HG02763 (cell line): ENCODE results near the gene DBN1.
"Not testable (repeated sequence)": the region's sequence is repeated elsewhere in the genome, so short reads cannot be mapped to it uniquely, and the experiment has no call there.

Experiments used
- ATAC-seq: cut with Tn5 transposase; IDR thresholded peaks from one replicate; pipeline ENCODE4 v1.9.1; 2021; ENCODE audit warnings: mild to moderate bottlenecking, moderate library complexity; ENCODE audit not compliant: unreplicated experiment

DBN1 gene

DNA sequence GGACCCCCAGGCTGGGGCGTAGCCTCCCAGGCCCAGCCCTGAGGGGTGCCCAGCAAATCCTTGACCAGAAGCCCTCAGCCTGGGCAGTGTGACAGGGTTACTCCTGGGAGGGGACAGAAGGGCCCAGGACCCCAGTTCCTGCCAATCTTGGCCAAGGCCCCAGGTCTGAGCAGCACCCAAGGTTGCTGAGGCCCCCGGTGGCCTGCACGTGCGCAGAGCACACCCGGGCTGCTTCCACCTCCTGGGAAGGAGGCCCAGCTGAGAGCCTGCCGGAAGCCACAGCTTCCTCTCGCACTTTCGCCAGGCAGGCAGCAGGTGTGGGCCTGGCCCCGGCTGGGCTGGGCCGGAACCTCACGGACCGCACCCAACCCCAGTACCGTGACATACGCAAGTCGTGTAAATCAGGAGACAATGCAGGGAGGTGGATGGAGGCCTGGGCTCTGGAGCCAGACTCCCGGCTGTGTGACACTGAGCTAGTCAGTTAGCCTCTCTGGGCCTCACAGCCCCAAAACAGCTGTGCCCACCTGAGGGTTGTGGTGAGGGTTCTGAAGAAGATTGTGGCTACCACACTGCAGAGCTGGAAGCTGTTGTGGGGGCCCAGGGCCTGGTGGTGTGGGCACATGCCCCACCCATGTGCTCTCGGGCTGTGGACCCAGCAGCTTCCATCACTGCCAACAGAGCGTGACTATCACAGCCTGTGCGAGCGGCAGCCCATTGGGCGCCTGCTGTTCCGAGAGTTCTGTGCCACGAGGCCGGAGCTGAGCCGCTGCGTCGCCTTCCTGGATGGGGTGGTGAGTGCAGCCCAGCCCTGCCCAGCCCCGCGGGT, 41.9 kb downstream of the DBN1 start:
- ATAC-seq, result peak; percentile 37

DNA sequence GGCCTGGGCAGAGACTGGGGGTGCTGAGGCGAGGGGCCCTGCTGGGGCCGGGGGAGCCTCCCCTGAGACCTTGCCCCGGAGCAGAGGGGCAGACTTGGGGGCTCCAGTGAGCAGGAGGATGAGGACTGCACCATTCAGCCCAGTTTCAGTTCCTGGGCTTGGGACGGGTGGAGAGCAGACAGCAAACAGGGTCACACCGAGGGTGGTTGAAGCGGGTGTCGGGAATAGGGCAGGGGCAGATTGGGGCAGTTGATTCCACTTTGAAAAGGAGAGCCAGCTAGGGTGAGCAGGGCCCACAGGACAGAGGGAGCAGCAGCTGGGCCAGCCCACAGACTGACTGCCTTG, 42.5 kb downstream of the DBN1 start:
- no peak for ATAC-seq

DNA sequence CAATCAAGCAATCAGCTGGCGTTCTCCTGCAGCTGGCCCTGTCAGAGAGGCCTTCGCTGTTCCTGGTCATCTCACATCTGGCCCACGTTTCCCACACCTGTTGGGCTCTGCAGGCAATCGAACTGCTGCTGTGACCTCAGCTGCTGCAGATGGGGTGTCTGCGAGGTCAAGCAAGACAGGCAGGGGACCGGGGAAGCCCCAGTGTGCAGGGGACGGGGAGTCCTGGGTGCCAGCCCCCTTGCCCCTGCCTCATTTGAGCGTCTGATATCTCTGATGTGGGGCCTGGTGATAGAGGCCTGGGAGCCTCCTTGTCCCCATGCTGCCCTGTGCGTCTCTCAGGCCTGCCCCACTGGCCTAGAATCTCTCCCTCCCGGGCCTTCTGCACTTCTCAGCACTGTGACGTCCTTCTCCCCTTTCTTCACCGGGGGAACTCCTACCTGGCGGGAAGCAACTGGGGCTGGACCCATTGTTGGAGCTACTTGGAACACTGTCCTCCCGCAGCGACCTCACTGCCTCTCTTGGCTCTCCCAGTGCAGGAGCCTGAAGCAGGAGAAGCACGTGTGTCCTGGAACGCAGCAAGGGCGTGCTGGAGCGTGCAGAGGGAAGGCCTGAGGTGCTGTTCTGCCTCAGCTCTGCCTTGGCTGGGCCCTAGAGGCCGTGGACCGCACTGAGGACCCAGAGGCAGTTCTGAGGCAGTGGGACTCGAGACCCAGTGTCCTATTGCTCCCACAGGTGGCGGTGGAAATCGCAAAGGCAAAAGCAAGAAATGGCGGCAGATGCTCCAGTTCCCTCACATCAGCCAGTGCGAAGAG, 43.1 kb downstream of the DBN1 start:
- no peak for ATAC-seq

DNA sequence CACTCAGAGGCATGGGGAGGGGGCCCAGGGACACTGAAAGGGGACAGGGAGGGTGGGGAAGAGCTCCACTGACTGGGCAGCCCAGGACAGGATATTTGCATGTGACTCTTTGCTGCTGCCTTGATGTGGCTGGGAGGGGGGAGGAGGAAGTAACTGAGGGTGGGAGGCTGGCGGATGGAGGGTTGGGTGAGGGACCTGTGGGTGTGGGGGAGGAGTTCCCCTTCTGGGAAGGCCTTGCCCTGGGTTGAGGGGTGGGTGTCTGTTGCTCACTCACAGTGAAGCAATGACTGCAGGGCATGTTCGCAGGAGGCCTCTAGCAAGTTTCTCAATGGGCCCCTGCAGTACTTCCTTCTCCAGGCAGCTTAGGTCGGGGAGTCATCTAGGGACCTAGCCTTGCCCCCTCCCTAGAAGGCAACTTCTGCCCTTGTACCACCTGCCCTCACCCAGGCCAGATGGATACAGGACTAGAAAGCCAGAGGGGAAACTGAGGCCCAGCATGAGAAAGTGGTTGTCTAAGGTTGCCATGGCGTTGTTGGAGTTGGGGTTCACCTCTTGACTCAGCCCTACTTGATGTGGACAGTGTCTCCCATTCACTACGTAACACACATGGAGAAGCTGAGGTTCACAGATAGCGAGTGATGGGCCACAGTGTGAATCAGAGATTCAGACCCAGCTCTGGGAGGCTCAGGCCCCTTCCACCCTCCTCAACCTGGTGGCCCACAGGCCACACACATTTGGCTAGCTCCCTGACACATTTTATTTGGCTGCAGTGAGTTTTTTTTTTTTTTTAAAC, 44.0 kb downstream of the DBN1 start:
- no peak for ATAC-seq

- no peak for ATAC-seq
Observed at GRCh38 chr5:177428574-177429217, 44.7 kb downstream of the DBN1 start.

DNA sequence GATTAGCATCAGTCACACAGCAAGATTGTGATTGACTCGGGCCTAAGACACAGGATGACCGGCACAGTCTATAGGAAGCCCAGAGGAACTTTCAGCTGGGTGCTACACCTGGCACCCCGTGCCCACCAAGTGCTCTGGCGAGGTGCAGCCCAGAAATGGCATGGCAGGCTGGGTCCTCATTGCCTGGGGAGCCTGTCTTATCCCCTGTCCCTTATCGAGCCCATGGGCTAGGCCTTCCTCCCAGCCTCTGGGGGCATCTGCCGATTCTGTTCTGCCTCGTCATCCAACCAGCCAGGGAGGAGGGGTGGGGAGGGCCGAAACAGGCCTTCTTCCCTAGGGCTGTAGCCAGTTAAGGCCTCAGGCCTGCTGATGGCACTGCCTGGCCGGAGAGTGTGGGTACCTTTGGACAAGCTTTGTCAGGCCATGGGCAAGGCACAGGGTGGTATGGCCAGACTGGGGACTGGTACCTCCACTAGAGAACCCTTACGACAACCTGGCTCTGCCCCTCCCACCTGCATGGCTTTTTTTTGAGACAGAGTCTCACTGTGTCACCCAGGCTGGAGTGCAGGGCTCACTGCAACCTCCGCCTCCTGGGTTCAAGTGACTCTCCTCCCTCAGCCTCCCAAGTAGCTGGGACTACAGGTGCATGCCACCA, 45.4 kb downstream of the DBN1 start:
- ATAC-seq, result no peak

DNA sequence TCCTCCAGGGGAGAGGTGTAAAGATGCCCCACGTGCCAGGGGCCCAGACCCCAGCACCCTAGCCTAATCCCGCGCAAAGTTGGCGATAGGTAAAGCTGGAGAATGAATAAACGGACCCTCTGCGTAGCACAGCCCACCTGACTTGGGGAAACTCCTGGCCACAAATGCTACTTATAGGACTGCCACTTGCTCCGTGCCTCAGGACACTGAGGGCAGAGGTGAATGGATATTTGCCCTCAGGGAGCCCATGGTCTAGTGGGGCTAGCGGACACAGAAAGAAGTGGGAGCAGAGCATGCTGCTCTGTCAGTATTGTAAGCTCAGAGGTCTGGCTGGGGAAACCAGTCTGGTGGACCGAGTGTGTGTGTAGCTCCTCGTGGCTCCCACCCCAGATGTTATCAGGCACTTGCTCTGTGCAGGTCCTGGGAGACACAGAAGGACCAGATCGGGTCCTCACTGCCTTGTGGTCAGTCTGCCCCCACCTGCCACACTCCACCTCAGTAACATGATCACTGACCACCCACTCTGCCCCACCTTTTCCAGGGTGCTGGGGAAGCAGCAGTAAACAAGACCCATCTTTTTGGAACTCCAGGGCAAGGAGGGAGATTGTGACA, 46.1 kb downstream of the DBN1 start:
- ATAC-seq, result no peak

DNA sequence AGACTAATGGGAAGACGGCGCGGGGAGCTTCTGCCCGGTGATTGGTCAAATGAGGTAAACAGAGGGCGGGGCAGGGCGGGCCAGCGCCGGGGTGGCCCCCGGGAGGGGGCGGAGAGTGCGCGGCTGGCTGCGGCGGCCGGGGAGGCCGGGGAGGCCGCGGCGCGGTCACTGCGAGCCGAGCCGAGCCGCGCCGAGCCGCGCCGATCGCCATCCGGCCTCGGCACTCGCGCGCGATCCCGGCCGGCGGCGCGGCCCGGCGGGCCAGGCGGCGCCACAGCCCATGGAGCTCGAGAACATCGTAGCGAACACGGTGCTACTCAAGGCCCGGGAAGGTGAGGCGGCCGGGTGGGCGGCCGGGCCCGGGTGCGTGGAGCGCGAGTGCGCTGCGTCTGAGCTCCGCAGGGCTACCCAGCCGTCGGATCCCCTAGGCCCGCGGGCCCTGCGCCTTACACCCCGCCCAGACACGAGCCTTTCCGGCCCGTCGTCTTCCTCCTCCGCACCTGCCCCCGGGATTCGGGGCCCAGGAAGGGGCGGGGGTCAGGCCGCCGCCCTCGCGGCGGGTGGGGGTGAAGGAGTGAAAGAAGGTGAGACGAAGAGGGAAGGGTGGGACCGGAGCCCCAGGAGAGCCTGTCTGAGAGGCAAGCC, 46.7 kb downstream of the DBN1 start, which contains the start of gene GRK6:
Gene GRK6 (plus strand): TSS at position 111 of the 645 bp plus-strand sequence. CDS start 170 bp downstream, at position 281.
- peak; percentile 10 for ATAC-seq

DNA sequence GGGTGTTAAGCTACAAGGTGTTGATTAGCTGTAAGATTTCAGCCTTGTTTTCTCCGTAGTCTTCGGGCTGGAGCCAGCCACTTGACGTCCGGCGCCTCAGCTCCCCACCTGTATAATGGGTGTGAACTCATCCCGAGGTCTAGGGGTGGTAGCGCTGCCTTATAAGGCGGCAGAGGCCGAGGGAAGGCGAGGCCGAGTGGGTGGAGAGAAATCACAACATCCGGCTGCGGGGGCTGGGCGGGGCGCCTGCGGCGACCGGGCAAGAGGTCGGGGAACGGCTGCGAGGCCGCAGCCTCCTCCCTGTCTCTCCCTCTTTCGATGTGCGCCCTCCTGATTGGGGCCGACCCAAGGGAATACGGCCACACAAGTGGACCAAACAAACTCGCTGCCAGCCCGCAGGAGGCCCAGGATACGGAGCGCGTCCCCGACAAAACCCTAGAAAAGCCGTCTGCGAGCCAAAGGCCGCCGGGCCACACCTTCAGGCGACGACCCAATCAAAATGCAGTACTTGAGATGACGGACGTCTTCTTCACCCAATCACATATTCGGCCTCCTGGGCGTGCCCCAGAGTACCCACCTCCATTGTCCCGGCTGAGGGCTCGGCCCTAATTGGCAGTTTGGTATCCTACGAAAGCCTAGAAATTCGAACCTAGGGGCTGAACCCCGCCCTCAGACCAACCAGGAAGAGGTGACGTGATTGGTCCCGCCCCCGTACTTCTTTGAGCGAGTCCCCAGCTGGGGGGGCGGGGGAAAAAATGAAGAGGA, 47.5 kb downstream of the DBN1 start:
- peak; percentile 77 for ATAC-seq

- ATAC-seq, result no peak
Observed at GRCh38 chr5:177425196-177425800, 48.1 kb downstream of the DBN1 start.

GRCh38 chr5:177423671-177424070, 49.8 kb downstream of the DBN1 start:
- ATAC-seq, result no peak

DNA sequence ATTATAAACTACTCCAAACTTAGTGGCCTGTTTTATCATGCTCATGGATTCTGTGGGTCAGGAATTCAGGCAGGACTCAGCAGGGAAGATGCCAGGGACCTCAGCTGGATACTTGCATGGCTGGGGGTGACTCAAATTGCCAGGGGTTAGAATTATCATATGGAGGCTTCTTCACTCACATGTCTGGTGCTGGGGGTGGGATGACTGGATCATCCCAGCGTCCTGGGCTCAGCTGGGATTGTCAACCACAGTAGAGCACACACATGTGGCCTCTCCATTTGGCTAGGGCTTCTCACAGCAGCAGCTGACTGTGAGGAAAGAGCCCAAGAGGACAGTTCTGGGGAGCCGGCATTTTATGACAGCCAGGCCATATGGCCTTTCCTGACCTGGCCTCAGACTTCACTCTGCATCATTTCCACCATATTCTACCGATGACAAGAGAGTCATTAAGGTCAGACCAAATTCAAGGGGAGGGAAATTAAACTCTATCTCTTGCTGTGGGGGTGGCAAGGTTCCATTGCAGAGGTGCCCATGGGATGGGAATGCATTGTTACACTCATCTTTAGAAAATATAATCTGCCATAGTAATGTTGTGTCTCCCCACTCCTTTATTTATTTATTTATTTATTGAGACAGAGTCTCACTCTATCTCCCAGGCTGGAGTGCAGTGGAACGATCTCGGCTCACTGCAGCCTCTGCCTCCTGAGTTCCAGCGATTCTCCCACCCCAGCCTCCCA, 52.2 kb downstream of the DBN1 start:
- no peak for ATAC-seq

GRCh38 chr5:177420472-177420871, 53.0 kb downstream of the DBN1 start:
- ATAC-seq, result not testable (repeated sequence)

GRCh38 chr5:177419046-177419445, 54.4 kb downstream of the DBN1 start:
- no peak for ATAC-seq

GRCh38 chr5:177417081-177417480, 56.4 kb downstream of the DBN1 start:
- ATAC-seq, result not testable (repeated sequence)

- ATAC-seq, result no peak
Observed at GRCh38 chr5:177414481-177414880, 59.0 kb downstream of the DBN1 start.

- ATAC-seq, result peak; percentile 53
Observed at GRCh38 chr5:177412603-177413233, 60.7 kb downstream of the DBN1 start.
